GM23248 (cell line): ENCODE results near the gene BMP15. TPM values are rescaled to one million over a fixed set of nuclear protein-coding genes. Genes with fewer than 3 reads are reported as not detected.

ENCODE experiments used
- DNase-seq: peaks from one replicate; pipeline ENCODE4 v3.0.0-alpha.2; 2015
- H2AFZ ChIP-seq: fragments of 200-600 bp; sonication (generic); 2 replicates; pipeline ENCODE4 v1.6.1; 2016; ENCODE audit warnings: antibody characterized with exemption
- H3F3A ChIP-seq: fragments of 200-600 bp; sonication (generic); 2 replicates; pipeline ENCODE4 v1.6.1; 2016; ENCODE audit warnings: mild to moderate bottlenecking, antibody characterized with exemption, mixed run types; ENCODE audit not compliant: insufficient read depth
- H3K27ac ChIP-seq: fragments of 200-600 bp; sonication (generic); 2 replicates; pipeline ENCODE4 v1.5.1; 2016; ENCODE audit warnings: mild to moderate bottlenecking
- H3K27me3 ChIP-seq: fragments of 200-600 bp; sonication (generic); replicated peaks from 2 replicates; pipeline ENCODE4 v1.6.1; 2016; ENCODE audit warnings: mild to moderate bottlenecking; ENCODE audit not compliant: insufficient read depth
- H3K36me3 ChIP-seq: fragments of 200-600 bp; sonication (generic); 2 replicates; pipeline ENCODE4 v1.6.1; 2016; ENCODE audit warnings: low read depth, mild to moderate bottlenecking
- H3K4me1 ChIP-seq: fragments of 200-600 bp; sonication (generic); 2 replicates; pipeline ENCODE4 v1.6.1; 2016; ENCODE audit warnings: mild to moderate bottlenecking; ENCODE audit not compliant: insufficient read depth
- H3K4me2 ChIP-seq: fragments of 200-600 bp; sonication (generic); one replicate; pipeline ENCODE4 v1.6.1; 2016; ENCODE audit warnings: mild to moderate bottlenecking; ENCODE audit not compliant: unreplicated experiment
- H3K4me3 ChIP-seq: fragments of 200-600 bp; sonication (generic); 2 replicates; pipeline ENCODE4 v1.5.1; 2016; ENCODE audit warnings: mild to moderate bottlenecking
- H3K79me2 ChIP-seq: fragments of 200-600 bp; sonication (generic); 2 replicates; pipeline ENCODE4 v1.6.1; 2016; ENCODE audit warnings: mild to moderate bottlenecking; ENCODE audit not compliant: insufficient read depth
- H3K9ac ChIP-seq: fragments of 200-600 bp; sonication (generic); 2 replicates; pipeline ENCODE4 v1.6.1; 2016; ENCODE audit warnings: mild to moderate bottlenecking
- H3K9me2 ChIP-seq: fragments of 200-600 bp; sonication (generic); 2 replicates; pipeline ENCODE4 v1.6.1; 2016; ENCODE audit warnings: mixed run types, mild to moderate bottlenecking, moderate library complexity; ENCODE audit not compliant: insufficient read depth
- H3K9me3 ChIP-seq: fragments of 200-600 bp; sonication (generic); one replicate; pipeline ENCODE4 v1.6.1; 2017; ENCODE audit warnings: low read depth
- H4K20me1 ChIP-seq: fragments of 200-600 bp; sonication (generic); 2 replicates; pipeline ENCODE4 v1.6.0; 2016; ENCODE audit not compliant: insufficient read depth
- EZH2 ChIP-seq: fragments of 200-600 bp; sonication (generic); IDR thresholded peaks from 2 replicates; pipeline ENCODE4 v1.6.1; 2018; ENCODE audit warnings: antibody characterized with exemption, mild to moderate bottlenecking; ENCODE audit not compliant: insufficient read depth, poor library complexity, severe bottlenecking
- EZH2phosphoT487 ChIP-seq: fragments of 200-600 bp; sonication (generic); IDR thresholded peaks from 2 replicates; pipeline ENCODE4 v1.6.1; 2018; ENCODE audit warnings: antibody characterized with exemption, moderate library complexity, mild to moderate bottlenecking, low read depth; ENCODE audit not compliant: insufficient read depth
- WGBS, 2 experiments: methylation state at CpG; one replicate each; pipeline ENCODE4 v1.1.6; 2015 to 2017; ENCODE audit warnings: low lambda C conversion rate in 2 of 2, low coverage in 1 of 2; ENCODE audit errors: missing lambda C conversion rate in 2 of 2; 5-methylcytosine and 5-hydroxymethylcytosine counted together
- in situ Hi-C: fragments of 300-500 bp; cut with MboI; formaldehyde crosslinking; loops from 2 replicates; pipeline ENCODE4 v1.15.0; 2020
- polyA plus RNA-seq: library from polyadenylated mRNA; unstranded; fragments of >200 nt; fragmentation: Nextera tagmentation; extraction: Ambion mirVana; gene quantifications from 2 replicates; pipeline ENCODE4 v1.2.1, GENCODE V29; 2016
- total RNA-seq: library from RNA; depleted of rRNA; stranded (reverse); fragments of >200 nt; shearing (Covaris generic); gene quantifications from 2 replicates; pipeline ENCODE4 v1.2.3, GENCODE V29; 2014; rRNA removed

The BMP15 gene
- not detected in 2 replicates for total RNA-seq
- not detected in 2 replicates for polyA plus RNA-seq

DNA sequence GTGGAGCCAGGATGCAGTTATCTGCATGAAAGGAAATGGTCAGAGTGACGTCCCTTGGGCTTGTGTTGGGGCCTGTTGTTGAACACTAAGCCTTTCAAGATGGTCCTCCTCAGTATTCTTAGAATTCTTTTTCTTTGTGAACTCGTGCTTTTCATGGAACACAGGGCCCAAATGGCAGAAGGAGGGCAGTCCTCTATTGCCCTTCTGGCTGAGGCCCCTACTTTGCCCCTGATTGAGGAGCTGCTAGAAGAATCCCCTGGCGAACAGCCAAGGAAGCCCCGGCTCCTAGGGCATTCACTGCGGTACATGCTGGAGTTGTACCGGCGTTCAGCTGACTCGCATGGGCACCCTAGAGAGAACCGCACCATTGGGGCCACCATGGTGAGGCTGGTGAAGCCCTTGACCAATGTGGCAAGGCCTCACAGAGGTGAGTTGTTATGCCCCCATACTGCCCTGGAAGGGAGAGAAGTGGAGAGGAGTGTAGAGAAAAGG is at the start of gene BMP15:
Gene BMP15 (plus strand): TSS at position 51 of the 492 bp plus-strand sequence. CDS start 49 bp downstream, at position 100.
- H3K36me3 ChIP-seq: no peaks in the 10 kb centered on the region
- no peaks in the 10 kb centered on the region for H3F3A ChIP-seq
- H3K9me2 ChIP-seq: no peaks in the 10 kb centered on the region
- H3K9me3 ChIP-seq: no peaks in the 10 kb centered on the region
- TF ChIP-seq EZH2 (no peak), EZH2phosphoT487 (no peak)
- no peaks in the 10 kb centered on the region for H4K20me1 ChIP-seq
- no peak within 1 kb of the TSS for H3K4me2 ChIP-seq
- no peak within 1 kb of the TSS for H2AFZ ChIP-seq
- no peak for DNase-seq
- H3K4me3 ChIP-seq: no peak within 1 kb of the TSS
- H3K27me3 ChIP-seq: no peaks in the 10 kb centered on the region
- no peaks in the 10 kb centered on the region for H3K4me1 ChIP-seq
- H3K27ac ChIP-seq: no peak within 1 kb of the TSS
- H3K9ac ChIP-seq: no peak within 1 kb of the TSS
- no peaks in the 10 kb centered on the region for H3K79me2 ChIP-seq
- whole genome bisulfite sequencing, 2 experiments: 28 to 57% methylated on average over 2 to 6 of the region's 9 CpGs
- in situ Hi-C loops: no loop called here

- H3K4me3 ChIP-seq: no peak overlapping the region
- H3K9ac ChIP-seq: no peak overlapping the region
- in situ Hi-C loops: no loop called here
- no peak for TF ChIP-seq EZH2
- no peak for TF ChIP-seq EZH2phosphoT487
- WGBS, 2 experiments: 82 to 94% methylated on average over 1 of the region's 1 CpG
- no peaks in the 10 kb centered on the region for H3K9me2 ChIP-seq
- H3K36me3 ChIP-seq: no peaks in the 10 kb centered on the region
- H3K4me1 ChIP-seq: no peaks in the 10 kb centered on the region
- H3F3A ChIP-seq: no peaks in the 10 kb centered on the region
- DNase-seq: no peak
- H3K27ac ChIP-seq: no peak overlapping the region
- no peaks in the 10 kb centered on the region for H3K79me2 ChIP-seq
- no peaks in the 10 kb centered on the region for H3K9me3 ChIP-seq
- H3K27me3 ChIP-seq: no peaks in the 10 kb centered on the region
- H4K20me1 ChIP-seq: no peaks in the 10 kb centered on the region
- H3K4me2 ChIP-seq: no peak overlapping the region
- H2AFZ ChIP-seq: no peak overlapping the region
Measured at GRCh38 chrX:50863471-50863870, 47.1 kb upstream of the BMP15 start.

DNA sequence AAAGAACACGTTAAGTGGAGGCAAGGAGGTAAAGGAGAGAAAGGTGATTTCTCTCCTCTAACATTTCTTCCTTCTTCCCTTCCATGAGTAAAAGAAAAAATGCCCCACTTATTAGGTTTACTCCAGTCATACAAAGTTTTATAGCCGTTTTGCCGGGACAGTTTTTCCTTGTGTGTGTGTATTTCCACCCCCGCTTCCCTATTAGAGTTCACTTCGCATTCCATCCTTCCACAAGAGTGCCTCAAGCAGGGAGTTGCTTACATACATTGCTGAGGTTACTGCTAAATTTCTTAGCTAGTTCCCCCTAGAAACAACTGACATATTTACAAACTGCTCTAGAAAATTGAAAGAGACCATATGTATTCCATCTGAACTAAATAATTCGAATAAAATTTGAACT is 45.2 kb upstream of the BMP15 start:
- Histone ChIP-seq H3K4me2 (no peak overlapping the region), H3K79me2 (no peaks in the 10 kb centered on the region), H3K9me3 (no peaks in the 10 kb centered on the region), H2AFZ (no peak overlapping the region), H3K9me2 (no peaks in the 10 kb centered on the region), H3K9ac (no peak overlapping the region), H3K4me3 (no peak overlapping the region), H3K27ac (no peak overlapping the region), H3F3A (no peaks in the 10 kb centered on the region), H3K4me1 (no peaks in the 10 kb centered on the region), H3K36me3 (no peaks in the 10 kb centered on the region), H4K20me1 (no peaks in the 10 kb centered on the region), H3K27me3 (no peaks in the 10 kb centered on the region)
- WGBS, 2 experiments: 21 to 22% methylated on average over 6 of the region's 6 CpGs
- TF ChIP-seq EZH2phosphoT487 (no peak), EZH2 (no peak)
- DNase-seq: peak; percentile 1
- in situ Hi-C loops: no loop called here

- DNase-seq: no peak
- Histone ChIP-seq H3K4me1 (no peaks in the 10 kb centered on the region; the same call in 1 of the 2 replicates), H3F3A (no peaks in the 10 kb centered on the region), H3K79me2 (no peaks in the 10 kb centered on the region), H3K9me3 (no peaks in the 10 kb centered on the region), H3K27me3 (no peaks in the 10 kb centered on the region), H3K9ac (no peak overlapping the region), H3K27ac (no peak overlapping the region), H2AFZ (no peak overlapping the region), H3K4me2 (no peak overlapping the region), H3K9me2 (no peaks in the 10 kb centered on the region), H3K36me3 (no peaks in the 10 kb centered on the region), H3K4me3 (no peak overlapping the region), H4K20me1 (no peaks in the 10 kb centered on the region)
- TF ChIP-seq EZH2phosphoT487 (no peak), EZH2 (no peak)
- in situ Hi-C loops: no loop called here
- WGBS, 2 experiments: 5% methylated on average over 1 of the region's 1 CpG; no CpG with 5 or more reads in 1 of the 2 experiments
Measured at GRCh38 chrX:50871922-50872453, 38.5 kb upstream of the BMP15 start.
